SH-SY5Y (cell line): ENCODE data around the gene YY1.

Experiments
- GATA2 ChIP-seq: IDR thresholded peaks from 2 replicates; pipeline ENCODE4 v1.6.1; 2011; ENCODE audit warnings: mild to moderate bottlenecking, low read depth, low read length
- GATA3 ChIP-seq: IDR thresholded peaks from 2 replicates; pipeline ENCODE4 v1.6.1; 2011; ENCODE audit warnings: low read depth, mild to moderate bottlenecking, low read length, moderate library complexity

DNA sequence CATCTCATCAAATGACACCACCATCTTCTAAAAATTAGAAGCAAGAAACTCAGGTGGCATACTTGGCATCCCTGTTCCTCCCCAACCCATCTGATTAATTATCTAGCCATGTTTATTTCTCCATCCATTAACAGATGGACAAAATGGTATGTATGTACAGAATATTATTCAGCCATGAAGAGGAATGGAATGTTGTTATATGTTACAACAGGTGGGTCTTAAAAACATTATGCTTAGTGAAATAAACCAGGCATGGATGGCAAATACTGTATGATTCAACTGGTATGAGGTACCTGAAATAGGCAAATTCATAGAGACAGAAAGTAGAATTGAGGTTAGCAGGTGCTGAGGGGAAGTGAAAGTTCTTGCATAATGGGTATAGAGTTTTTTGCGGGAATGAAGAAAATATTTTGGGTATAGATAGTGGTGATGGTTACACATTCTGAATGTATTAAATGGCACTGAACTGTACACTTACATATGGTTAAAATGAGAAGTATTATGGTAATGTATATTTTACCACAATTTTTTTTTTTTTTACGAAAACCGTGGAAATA lies 17.5 kb downstream of the YY1 start:
- TF ChIP-seq GATA2 (no peak), GATA3 (no peak)
